Esophagus squamous epithelium (tissue), 5 donors: ENCODE measurements around the gene LRBA. TPM values are rescaled to one million over a fixed set of nuclear protein-coding genes. Genes with fewer than 3 reads are reported as not detected.

ENCODE experiments used
- DNase-seq: peaks from one replicate; lab custom pipeline; 2025; lab: John Stamatoyannopoulos, UW
- H3K27ac ChIP-seq, 4 donors: fragments of 200-600 bp; sonication (generic); one replicate each; pipeline ENCODE4 v1.5.1; 2016 to 2019; ENCODE audit warnings: mild to moderate bottlenecking in 1 of 4
- H3K27me3 ChIP-seq, 4 donors: fragments of 200-600 bp; sonication (generic); 1 replicate in 3 of 4; 2 replicates in 1 of 4; pipeline versions ENCODE4 v1.5.1 to v1.6.0; 2017 to 2021; ENCODE audit warnings: antibody characterized with exemption in 1 of 4
- H3K36me3 ChIP-seq, 3 donors: fragments of 200-600 bp; sonication (generic); one replicate each; pipeline ENCODE4 v1.5.1; 2016 to 2019
- H3K4me1 ChIP-seq, 3 donors: fragments of 200-600 bp; sonication (generic); one replicate each; pipeline ENCODE4 v1.5.1; 2017 to 2019
- H3K4me3 ChIP-seq, 4 donors: fragments of 200-600 bp; sonication (generic); 1 replicate in 3 of 4; 2 replicates in 1 of 4; pipeline ENCODE4 v1.5.1; 2016 to 2019; ENCODE audit warnings: mild to moderate bottlenecking in 2 of 4, moderate library complexity in 1 of 4
- H3K9me3 ChIP-seq, 3 donors: fragments of 200-600 bp; sonication (generic); one replicate each; pipeline ENCODE4 v1.5.1; 2016 to 2019
- POLR2A ChIP-seq, 4 donors: fragments of 450-650 bp; IDR thresholded peaks; one replicate each; pipeline ENCODE4 v1.6.1; 2017; ENCODE audit warnings: antibody characterized with exemption in 4 of 4, mild to moderate bottlenecking in 4 of 4, moderate library complexity in 3 of 4
- WGBS, 2 donors: methylation state at CpG; one replicate each; pipeline ENCODE4 v1.1.5; 2018; 5-methylcytosine and 5-hydroxymethylcytosine counted together
- intact Hi-C: fragments of 100-400 bp; cut with DNase I; formaldehyde crosslinking; loops from one replicate; pipeline ENCODE4 v1.15.0; 2022
- total RNA-seq, 4 donors: library from RNA; depleted of rRNA; stranded (reverse); fragments of >200 nt; gene quantifications; one replicate each; pipeline ENCODE4 v1.1.0, GENCODE V29; 2016
- TF ChIP-seq, protein P1 (sequence below), 6 experiments: fragments of 450-650 bp in 4 of 6; fragments of 200-600 bp in 2 of 6; sonication (generic) in 2 of 6; IDR thresholded peaks; one replicate each; pipeline ENCODE4 v1.5.1; 2016 to 2019; ENCODE audit warnings: antibody characterized with exemption in 6 of 6, mild to moderate bottlenecking in 4 of 6, moderate library complexity in 4 of 6
- donor health status: DM: yes; HTN: yes; CAD: no.

LRBA gene
- total RNA-seq, 4 donors from 2014 or later: 54.7 to 91.8 (median 66.2) TPM

DNA sequence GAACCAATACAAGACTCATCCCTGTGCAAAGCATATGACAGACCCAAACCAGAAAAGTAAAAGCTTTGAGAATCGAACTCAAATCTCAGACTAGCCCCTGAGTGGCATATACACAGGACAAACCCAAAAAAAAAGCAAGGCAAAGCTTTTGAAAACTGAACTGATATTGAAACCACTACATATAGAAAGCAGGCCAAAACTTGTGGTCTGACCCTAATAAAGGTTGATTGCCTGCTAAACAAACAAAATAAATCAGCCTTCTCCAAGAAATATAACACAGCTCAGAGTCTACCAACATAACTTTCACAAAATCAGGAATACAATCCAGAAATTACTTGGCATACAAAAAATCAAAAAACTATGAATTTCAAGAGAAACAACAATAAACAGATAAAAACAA is 40.3 kb downstream of the LRBA start:
- H3K4me1 ChIP-seq: peaks cover 0 to 46% (median 0%) of the 10 kb centered on the region in 3 donors
- intact Hi-C loops: no loop called here
- H3K27ac ChIP-seq: no peak overlapping the region
- DNase-seq: no peak
- H3K27me3 ChIP-seq: no peaks in the 10 kb centered on the region
- 55 to 65% methylated on average over 1 of the region's 1 CpG for WGBS, 2 donors
- TF ChIP-seq, protein P1, sequence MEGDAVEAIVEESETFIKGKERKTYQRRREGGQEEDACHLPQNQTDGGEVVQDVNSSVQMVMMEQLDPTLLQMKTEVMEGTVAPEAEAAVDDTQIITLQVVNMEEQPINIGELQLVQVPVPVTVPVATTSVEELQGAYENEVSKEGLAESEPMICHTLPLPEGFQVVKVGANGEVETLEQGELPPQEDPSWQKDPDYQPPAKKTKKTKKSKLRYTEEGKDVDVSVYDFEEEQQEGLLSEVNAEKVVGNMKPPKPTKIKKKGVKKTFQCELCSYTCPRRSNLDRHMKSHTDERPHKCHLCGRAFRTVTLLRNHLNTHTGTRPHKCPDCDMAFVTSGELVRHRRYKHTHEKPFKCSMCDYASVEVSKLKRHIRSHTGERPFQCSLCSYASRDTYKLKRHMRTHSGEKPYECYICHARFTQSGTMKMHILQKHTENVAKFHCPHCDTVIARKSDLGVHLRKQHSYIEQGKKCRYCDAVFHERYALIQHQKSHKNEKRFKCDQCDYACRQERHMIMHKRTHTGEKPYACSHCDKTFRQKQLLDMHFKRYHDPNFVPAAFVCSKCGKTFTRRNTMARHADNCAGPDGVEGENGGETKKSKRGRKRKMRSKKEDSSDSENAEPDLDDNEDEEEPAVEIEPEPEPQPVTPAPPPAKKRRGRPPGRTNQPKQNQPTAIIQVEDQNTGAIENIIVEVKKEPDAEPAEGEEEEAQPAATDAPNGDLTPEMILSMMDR (IDR thresholded peaks at IDR 0.05): no peak
- TF ChIP-seq POLR2A (IDR thresholded peaks at IDR 0.05): no peak
- no peaks in the 10 kb centered on the region for H3K9me3 ChIP-seq
- H3K4me3 ChIP-seq: no peak overlapping the region
- no peaks in the 10 kb centered on the region for H3K36me3 ChIP-seq

DNA sequence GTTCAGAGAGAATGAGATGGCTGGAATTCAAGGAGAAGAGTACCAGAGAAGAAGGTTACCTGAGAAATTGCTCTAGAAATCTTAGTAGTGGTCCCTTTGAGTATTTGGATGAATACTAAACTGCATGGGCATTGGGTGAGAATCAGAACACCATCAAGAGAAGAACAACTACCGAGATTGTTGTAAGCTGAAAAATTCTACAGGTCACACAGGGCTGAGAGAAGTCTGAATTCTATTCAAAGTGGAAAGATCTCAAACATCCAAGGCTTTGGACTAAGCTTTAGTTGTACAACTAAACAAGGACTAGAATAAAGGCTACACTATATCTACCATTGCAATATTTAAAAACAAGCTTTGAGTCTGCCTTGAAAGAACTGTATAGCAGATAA is 40.8 kb downstream of the LRBA start:
- H3K4me1 ChIP-seq: peaks cover 0 to 41% (median 0%) of the 10 kb centered on the region in 3 donors
- H3K36me3 ChIP-seq: no peaks in the 10 kb centered on the region
- WGBS, 2 donors: 89 to 94% methylated on average over 1 of the region's 1 CpG
- no peak overlapping the region for H3K27ac ChIP-seq
- no peaks in the 10 kb centered on the region for H3K27me3 ChIP-seq
- no peaks in the 10 kb centered on the region for H3K9me3 ChIP-seq
- no peak overlapping the region for H3K4me3 ChIP-seq
- DNase-seq: no peak
- TF ChIP-seq, protein P1 (IDR thresholded peaks at IDR 0.05): no peak
- TF ChIP-seq POLR2A (IDR thresholded peaks at IDR 0.05): no peak
- intact Hi-C loops: no loop called here

DNA sequence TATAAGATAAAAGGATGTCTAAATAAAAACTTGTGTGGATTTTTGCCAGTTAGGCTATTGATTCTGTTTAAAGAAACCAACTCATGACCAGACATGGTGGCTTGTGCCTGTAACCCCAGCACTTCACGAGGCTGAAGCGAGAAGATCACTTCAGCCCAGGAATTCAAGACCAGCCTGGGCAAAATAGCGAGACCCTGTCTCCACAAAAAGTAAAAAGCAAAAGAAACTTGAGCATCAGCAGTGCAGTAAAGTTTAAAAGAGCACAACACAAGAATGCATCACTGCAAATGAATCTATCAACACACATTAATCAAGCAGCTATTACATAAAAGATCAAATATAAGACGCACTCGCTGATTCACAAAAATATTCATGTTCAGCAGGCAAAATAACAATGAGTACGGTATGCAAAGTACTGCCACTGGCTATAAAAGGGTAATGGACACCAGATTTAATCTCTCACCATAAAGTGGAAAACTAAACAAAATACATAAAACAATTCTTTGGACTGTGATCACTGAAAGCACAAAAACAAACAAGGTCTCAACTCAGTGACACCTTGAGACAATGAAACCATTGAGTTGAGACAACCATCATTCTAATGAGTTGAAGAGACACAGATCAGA is 41.3 kb downstream of the LRBA start:
- Histone ChIP-seq H3K4me1 (peaks cover 0 to 36% (median 0%) of the 10 kb centered on the region in 3 donors), H3K4me3 (no peak overlapping the region), H3K36me3 (no peaks in the 10 kb centered on the region), H3K27ac (no peak overlapping the region), H3K27me3 (no peaks in the 10 kb centered on the region), H3K9me3 (no peaks in the 10 kb centered on the region)
- DNase-seq: no peak
- WGBS, 2 donors: 75 to 92% methylated on average over 6 of the region's 6 CpGs
- TF ChIP-seq, protein P1 (IDR thresholded peaks at IDR 0.05): no peak
- no peak for TF ChIP-seq POLR2A (IDR thresholded peaks at IDR 0.05)
- intact Hi-C loops: no loop called here

DNA sequence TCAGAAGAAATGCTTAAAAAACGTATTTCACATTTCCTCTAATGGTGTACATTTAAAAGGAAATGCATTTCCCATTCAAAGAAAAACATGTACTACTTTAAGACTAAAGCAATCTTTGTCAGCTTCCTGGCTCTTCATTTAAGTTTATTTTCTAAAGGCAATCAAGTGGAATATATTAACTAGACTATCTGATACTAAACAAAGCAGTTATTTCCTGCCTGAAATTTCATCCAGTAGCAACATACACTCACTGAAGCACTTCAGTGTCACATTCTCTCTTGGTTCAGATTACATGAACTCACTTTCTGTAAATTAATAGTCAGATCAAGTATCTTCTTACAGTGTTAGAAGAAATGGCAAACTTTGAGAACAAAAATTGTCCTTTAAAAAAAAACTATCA is 42.5 kb downstream of the LRBA start:
- no peak overlapping the region for H3K27ac ChIP-seq
- TF ChIP-seq, protein P1 (IDR thresholded peaks at IDR 0.05): no peak
- no peak for TF ChIP-seq POLR2A (IDR thresholded peaks at IDR 0.05)
- WGBS, 2 donors: 32 to 37% methylated on average over 1 of the region's 1 CpG

DNA sequence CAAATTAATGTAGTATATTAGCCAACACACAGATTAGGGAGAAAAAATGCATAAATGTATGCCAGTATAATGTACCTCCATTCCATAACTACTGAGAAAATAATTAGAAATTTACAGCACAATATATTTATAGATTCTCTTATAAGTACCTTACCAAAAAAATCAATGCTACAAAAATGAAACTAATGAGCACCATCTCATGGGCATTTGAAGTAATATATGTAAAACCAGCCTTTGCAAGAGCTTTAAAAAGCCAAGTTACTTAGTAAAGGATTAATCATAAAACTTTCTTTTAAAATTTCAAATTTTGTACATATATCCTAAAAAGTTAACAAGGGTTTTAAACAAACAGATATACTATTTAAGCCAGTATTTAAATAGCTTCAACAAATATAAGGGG is 43.2 kb downstream of the LRBA start:
- Histone ChIP-seq H3K27me3 (no peaks in the 10 kb centered on the region), H3K36me3 (no peaks in the 10 kb centered on the region), H3K4me1 (peaks cover 0 to 25% (median 0%) of the 10 kb centered on the region in 3 donors), H3K4me3 (no peak overlapping the region), H3K9me3 (no peaks in the 10 kb centered on the region), H3K27ac (no peak overlapping the region)
- DNase-seq: no peak
- intact Hi-C loops: no loop called here
- TF ChIP-seq POLR2A (IDR thresholded peaks at IDR 0.05): no peak
- TF ChIP-seq, protein P1 (IDR thresholded peaks at IDR 0.05): no peak

More for the DNA sequence above, 42.5 kb downstream of the LRBA start:
- Histone ChIP-seq H3K36me3 (no peaks in the 10 kb centered on the region), H3K9me3 (no peaks in the 10 kb centered on the region), H3K4me3 (no peak overlapping the region), H3K27me3 (no peaks in the 10 kb centered on the region), H3K4me1 (peaks cover 0 to 25% (median 0%) of the 10 kb centered on the region in 3 donors)
- intact Hi-C loops: no loop called here
- no peak for DNase-seq
